A549 (cell line): ENCODE results near the gene BEAN1. TPM values are rescaled to one million over a fixed set of nuclear protein-coding genes. Genes with fewer than 3 reads are reported as not detected.

Source experiments
- ATAC-seq, 2 experiments: fragments of 200-7000 bp in 1 of 2; fragments of >200 bp in 1 of 2; cut with Nextera tagmentation in 1 of 2; cut with Tn5 transposase in 1 of 2; 3 replicates each; pipeline versions ENCODE4 v1.8.0 to v1.9.1; 2018 to 2020; ENCODE audit warnings: mild to moderate bottlenecking in 1 of 2, moderate library complexity in 1 of 2
- CTCF ChIA-PET: fragments of 300-600 bp; sonication (Branson Sonifier 250); formaldehyde crosslinking; extraction: SDS; loops from one replicate; lab custom pipeline; 2021; ENCODE audit warnings: antibody characterized with exemption, inconsistent platforms; lab: Yijun Ruan, JAX
- POLR2A ChIA-PET: fragments of 350-600 bp; formaldehyde crosslinking; extraction: SDS; loops from one replicate; lab custom pipeline; 2021; ENCODE audit warnings: antibody characterized with exemption, inconsistent platforms; lab: Yijun Ruan, JAX
- DNase-seq, 2 experiments: peaks; one replicate each; pipeline versions ENCODE4 v3.0.0 to v3.0.0-alpha.2; 2011 to 2016; ENCODE audit warnings: low read depth in 1 of 2, low spot score in 1 of 2
- FAIRE-seq: peaks from 2 replicates; lab custom pipeline; 2011; peaks lifted over from hg19 to GRCh38; lab: Jason Lieb, UNC
- H3K27ac ChIP-seq, 2 experiments: fragments of >200 bp; sonication (Bioruptor Twin); formaldehyde crosslinking; 3 replicates each; pipeline ENCODE4 v1.5.1; 2016 to 2017
- H3K4me1 ChIP-seq: fragments of >200 bp; sonication (Bioruptor Twin); formaldehyde crosslinking; 3 replicates; pipeline ENCODE4 v1.6.1; 2016
- H3K4me2 ChIP-seq: fragments of >200 bp; sonication (Bioruptor Twin); formaldehyde crosslinking; 3 replicates; pipeline ENCODE4 v1.6.1; 2016
- H3K4me3 ChIP-seq: fragments of >200 bp; sonication (Bioruptor Twin); formaldehyde crosslinking; 3 replicates; pipeline ENCODE4 v1.5.1; 2016
- H3K9me3 ChIP-seq: fragments of >200 bp; sonication (Bioruptor Twin); formaldehyde crosslinking; 3 replicates; pipeline ENCODE4 v1.6.1; 2016
- BHLHE40 ChIP-seq: IDR thresholded peaks from 2 replicates; pipeline ENCODE4 v1.6.1; 2012; ENCODE audit warnings: low read depth, low read length, inconsistent platforms
- EHMT2 ChIP-seq: fragments of 200-600 bp; sonication (generic); IDR thresholded peaks from 2 replicates; pipeline ENCODE4 v1.6.1; 2016; ENCODE audit warnings: antibody characterized with exemption, low read depth, mild to moderate bottlenecking, moderate library complexity
- GATA3 ChIP-seq: IDR thresholded peaks from 2 replicates; pipeline ENCODE4 v1.6.1; 2012; ENCODE audit warnings: borderline replicate concordance
- HOXB13 ChIP-seq: fragments of 250-450 bp; sonication (Bioruptor Pico); IDR thresholded peaks from 2 replicates; pipeline ENCODE4 v1.5.0; 2020; ENCODE audit warnings: low read depth, mild to moderate bottlenecking, moderate library complexity
- JUN ChIP-seq, 2 experiments: fragments of >200 bp; sonication (Bioruptor Twin); formaldehyde crosslinking; IDR thresholded peaks; 2 replicates in 1 of 2; 3 replicates in 1 of 2; pipeline ENCODE4 v1.6.1; 2016 to 2017
- JUNB ChIP-seq: fragments of >200 bp; sonication (Bioruptor Twin); formaldehyde crosslinking; IDR thresholded peaks from 2 replicates; pipeline ENCODE4 v1.6.1; 2016
- KDM5A ChIP-seq: fragments of 200-600 bp; sonication (generic); IDR thresholded peaks from 2 replicates; pipeline ENCODE4 v1.6.1; 2016; ENCODE audit warnings: antibody characterized with exemption, mild to moderate bottlenecking
- MAFK ChIP-seq: fragments of 450-650 bp; IDR thresholded peaks from 2 replicates; pipeline ENCODE4 v1.6.1; 2014; ENCODE audit not compliant: partially characterized antibody
- MAZ ChIP-seq: fragments of 150-350 bp; IDR thresholded peaks from 2 replicates; pipeline ENCODE4 v1.6.1; 2014; ENCODE audit warnings: antibody characterized with exemption, low read depth, low read length, borderline replicate concordance
- NPAS2 ChIP-seq: fragments of 250-450 bp; sonication (Bioruptor Pico); IDR thresholded peaks from 2 replicates; pipeline ENCODE4 v1.8.0; 2022; ENCODE audit warnings: mild to moderate bottlenecking, moderate library complexity, borderline replicate concordance
- RCOR1 ChIP-seq: fragments of 150-350 bp; IDR thresholded peaks from 2 replicates; pipeline ENCODE4 v1.6.1; 2014; ENCODE audit warnings: antibody characterized with exemption, low read length, low read depth
- REST ChIP-seq: fragments of 200-600 bp; sonication (generic); IDR thresholded peaks from 2 replicates; pipeline ENCODE4 v1.6.1; 2016; ENCODE audit warnings: antibody characterized with exemption, mild to moderate bottlenecking, moderate library complexity
- SMC3 ChIP-seq: fragments of >200 bp; sonication (Bioruptor Twin); formaldehyde crosslinking; IDR thresholded peaks from 3 replicates; pipeline ENCODE4 v1.6.1; 2018; ENCODE audit warnings: inconsistent platforms
- SREBF2 ChIP-seq: fragments of 450-650 bp; IDR thresholded peaks from 2 replicates; pipeline ENCODE4 v1.6.1; 2014; ENCODE audit warnings: mild to moderate bottlenecking, moderate library complexity
- ZC3H11A ChIP-seq: fragments of 450-650 bp; IDR thresholded peaks from 2 replicates; pipeline ENCODE4 v1.6.1; 2014; ENCODE audit warnings: antibody characterized with exemption, mild to moderate bottlenecking
- ZFP36 ChIP-seq: fragments of 450-650 bp; IDR thresholded peaks from 2 replicates; pipeline ENCODE4 v1.6.1; 2014; ENCODE audit warnings: borderline replicate concordance; ENCODE audit not compliant: partially characterized antibody
- ZNF302 ChIP-seq: fragments of 250-450 bp; sonication (Bioruptor Pico); IDR thresholded peaks from 2 replicates; pipeline ENCODE4 v1.9.0; 2021; ENCODE audit warnings: inconsistent platforms, mild to moderate bottlenecking, moderate library complexity
- ZSCAN20 ChIP-seq: fragments of 250-450 bp; sonication (Bioruptor Pico); IDR thresholded peaks from 2 replicates; pipeline ENCODE4 v1.8.0; 2022; ENCODE audit warnings: mild to moderate bottlenecking, moderate library complexity
- WGBS: methylation state at CpG from one replicate; pipeline ENCODE4 v1.1.6; 2017; ENCODE audit errors: missing lambda C conversion rate; 5-methylcytosine and 5-hydroxymethylcytosine counted together
- polyA plus RNA-seq, 4 experiments: library from polyadenylated mRNA; depleted of rRNA in 3 of 4; stranded (reverse); fragments of >200 nt; fragmentation: RNase III in 1 of 4; extraction: RNeasy Plus Mini Kit Qiagen cat#74134 plus additional on column Dnase treatment in 1 of 4; gene quantifications; 2 replicates in 3 of 4; 3 replicates in 1 of 4; pipeline ENCODE4 v1.2.3, GENCODE V29; 2011 to 2017
- TF ChIP-seq, protein P1 (sequence below): IDR thresholded peaks from 2 replicates; pipeline ENCODE4 v1.6.1; 2012
- TF ChIP-seq, protein P2 (sequence below): fragments of >200 bp; sonication (Bioruptor Twin); formaldehyde crosslinking; IDR thresholded peaks from 2 replicates; pipeline ENCODE4 v1.6.1; 2016
- TF ChIP-seq, protein P3 (sequence below): fragments of 150-350 bp; IDR thresholded peaks from 2 replicates; pipeline ENCODE4 v1.6.1; 2014; ENCODE audit warnings: low read depth, mild to moderate bottlenecking, low read length
- TF ChIP-seq, protein P4 (sequence below): IDR thresholded peaks from 2 replicates; pipeline ENCODE4 v1.6.1; 2012
- TF ChIP-seq, protein P5 (sequence below): fragments of 250-450 bp; sonication (Bioruptor Pico); IDR thresholded peaks from 2 replicates; pipeline ENCODE4 v1.5.0; 2021; ENCODE audit warnings: mild to moderate bottlenecking, moderate library complexity, borderline replicate concordance

BEAN1 gene
- polyA plus RNA-seq, 2 of the 4 experiments (the other 2 are of a cell fraction), result 0.98 to 1.7 TPM

DNA sequence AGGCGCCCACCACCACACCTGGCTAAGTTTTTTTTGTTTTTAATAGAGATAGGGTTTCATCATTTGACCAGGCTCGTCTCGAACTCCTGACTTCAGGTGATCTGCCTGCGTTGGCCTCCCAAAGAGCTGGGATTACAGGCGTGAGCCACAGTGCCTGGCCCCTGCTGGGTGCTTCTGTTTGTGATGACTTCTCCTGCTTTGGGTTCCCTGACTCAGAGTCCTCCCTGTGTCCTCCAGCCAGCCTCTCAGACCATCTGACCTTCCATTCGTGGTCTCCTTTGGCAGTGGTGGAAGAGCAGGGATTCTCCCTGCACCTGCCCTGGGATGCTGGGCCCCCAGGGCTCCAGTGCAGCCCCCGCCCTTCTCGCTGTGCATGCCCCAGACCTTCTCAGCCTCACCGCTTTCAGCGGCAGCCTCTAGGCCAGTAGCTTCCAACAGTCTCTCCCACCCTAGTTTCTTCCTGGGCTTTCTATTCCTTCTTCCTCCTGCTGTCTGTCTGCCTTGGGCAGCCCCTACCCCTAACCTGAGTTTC lies 13.2 kb downstream of the BEAN1 start:
- WGBS, result 73% methylated on average over 10 of the region's 10 CpGs
- DNase-seq (no peak), ATAC-seq (no peak), FAIRE-seq (no peak)
- Histone ChIP-seq H3K4me1 (no peaks in the 10 kb centered on the region), H3K27ac (no peak overlapping the region), H3K4me2 (no peak overlapping the region), H3K9me3 (no peaks in the 10 kb centered on the region), H3K4me3 (no peak overlapping the region)
- no peak for TF ChIP-seq MAFK
- TF ChIP-seq, protein P1, sequence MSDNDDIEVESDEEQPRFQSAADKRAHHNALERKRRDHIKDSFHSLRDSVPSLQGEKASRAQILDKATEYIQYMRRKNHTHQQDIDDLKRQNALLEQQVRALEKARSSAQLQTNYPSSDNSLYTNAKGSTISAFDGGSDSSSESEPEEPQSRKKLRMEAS, result no peak
- TF ChIP-seq GATA3, result no peak
- TF ChIP-seq ZC3H11A, result no peak
- TF ChIP-seq SMC3, result no peak
- TF ChIP-seq, protein P2, sequence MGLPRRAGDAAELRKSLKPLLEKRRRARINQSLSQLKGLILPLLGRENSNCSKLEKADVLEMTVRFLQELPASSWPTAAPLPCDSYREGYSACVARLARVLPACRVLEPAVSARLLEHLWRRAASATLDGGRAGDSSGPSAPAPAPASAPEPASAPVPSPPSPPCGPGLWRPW, result no peak
- TF ChIP-seq ZNF302 (CRISPR knock-in tag), result no peak
- POLR2A ChIA-PET, result no interaction called here
- CTCF ChIA-PET, result interaction anchor here (1.0 to 1.7 kb wide), 6 partner anchors 12 to 48 kb away, joined by 3 to 4 read pairs (median 4); no protein-coding TSS in a partner anchor

DNA sequence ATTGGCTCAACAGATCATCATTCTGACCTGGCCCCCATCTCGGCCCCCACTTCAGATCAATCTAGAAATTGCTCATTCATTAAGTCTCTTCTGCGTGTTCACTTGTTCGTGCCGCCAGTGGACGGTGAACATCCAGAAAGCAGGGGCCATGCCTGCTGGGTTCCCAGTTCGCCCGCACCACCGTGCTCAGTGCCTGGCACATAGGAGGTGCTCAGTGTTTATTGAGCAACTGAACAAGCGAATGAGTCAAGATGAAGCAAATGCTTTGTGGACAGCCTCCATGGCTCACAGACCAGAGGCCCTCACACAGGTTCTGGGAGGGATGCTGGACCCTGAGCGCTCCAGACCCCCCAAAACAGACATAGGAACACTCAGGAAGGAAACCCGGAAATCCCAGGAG lies 13.9 kb downstream of the BEAN1 start:
- ATAC-seq (no peak), FAIRE-seq (no peak), DNase-seq (no peak)
- WGBS, result 69% methylated on average over 11 of the region's 11 CpGs
- Histone ChIP-seq H3K9me3 (no peaks in the 10 kb centered on the region), H3K4me1 (no peaks in the 10 kb centered on the region), H3K27ac (no peak overlapping the region), H3K4me3 (no peak overlapping the region), H3K4me2 (no peak overlapping the region)
- ChIA-PET CTCF (interaction anchor here (1.0 to 4.4 kb wide), 7 partner anchors 15 to 130 kb away, joined by 3 to 24 read pairs (median 3); no protein-coding TSS in a partner anchor), POLR2A (no interaction called here)
- TF ChIP-seq JUNB (no peak), EHMT2 (no peak), BHLHE40 (no peak), NPAS2 (CRISPR knock-in tag) (no peak), ZSCAN20 (CRISPR knock-in tag) (no peak), MAFK (no peak), SREBF2 (no peak), JUN (IDR thresholded peaks at IDR 0.05) (no peak), HOXB13 (no peak), MAZ (no peak), KDM5A (no peak), REST (no peak), ZFP36 (no peak), RCOR1 (no peak), SMC3 (no peak)
- TF ChIP-seq, protein P3, sequence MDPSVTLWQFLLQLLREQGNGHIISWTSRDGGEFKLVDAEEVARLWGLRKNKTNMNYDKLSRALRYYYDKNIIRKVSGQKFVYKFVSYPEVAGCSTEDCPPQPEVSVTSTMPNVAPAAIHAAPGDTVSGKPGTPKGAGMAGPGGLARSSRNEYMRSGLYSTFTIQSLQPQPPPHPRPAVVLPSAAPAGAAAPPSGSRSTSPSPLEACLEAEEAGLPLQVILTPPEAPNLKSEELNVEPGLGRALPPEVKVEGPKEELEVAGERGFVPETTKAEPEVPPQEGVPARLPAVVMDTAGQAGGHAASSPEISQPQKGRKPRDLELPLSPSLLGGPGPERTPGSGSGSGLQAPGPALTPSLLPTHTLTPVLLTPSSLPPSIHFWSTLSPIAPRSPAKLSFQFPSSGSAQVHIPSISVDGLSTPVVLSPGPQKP, result no peak
- TF ChIP-seq, protein P2, result no peak
- TF ChIP-seq, protein P4, sequence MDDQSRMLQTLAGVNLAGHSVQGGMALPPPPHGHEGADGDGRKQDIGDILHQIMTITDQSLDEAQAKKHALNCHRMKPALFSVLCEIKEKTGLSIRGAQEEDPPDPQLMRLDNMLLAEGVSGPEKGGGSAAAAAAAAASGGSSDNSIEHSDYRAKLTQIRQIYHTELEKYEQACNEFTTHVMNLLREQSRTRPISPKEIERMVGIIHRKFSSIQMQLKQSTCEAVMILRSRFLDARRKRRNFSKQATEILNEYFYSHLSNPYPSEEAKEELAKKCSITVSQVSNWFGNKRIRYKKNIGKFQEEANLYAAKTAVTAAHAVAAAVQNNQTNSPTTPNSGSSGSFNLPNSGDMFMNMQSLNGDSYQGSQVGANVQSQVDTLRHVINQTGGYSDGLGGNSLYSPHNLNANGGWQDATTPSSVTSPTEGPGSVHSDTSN, result no peak
- TF ChIP-seq, protein P5, sequence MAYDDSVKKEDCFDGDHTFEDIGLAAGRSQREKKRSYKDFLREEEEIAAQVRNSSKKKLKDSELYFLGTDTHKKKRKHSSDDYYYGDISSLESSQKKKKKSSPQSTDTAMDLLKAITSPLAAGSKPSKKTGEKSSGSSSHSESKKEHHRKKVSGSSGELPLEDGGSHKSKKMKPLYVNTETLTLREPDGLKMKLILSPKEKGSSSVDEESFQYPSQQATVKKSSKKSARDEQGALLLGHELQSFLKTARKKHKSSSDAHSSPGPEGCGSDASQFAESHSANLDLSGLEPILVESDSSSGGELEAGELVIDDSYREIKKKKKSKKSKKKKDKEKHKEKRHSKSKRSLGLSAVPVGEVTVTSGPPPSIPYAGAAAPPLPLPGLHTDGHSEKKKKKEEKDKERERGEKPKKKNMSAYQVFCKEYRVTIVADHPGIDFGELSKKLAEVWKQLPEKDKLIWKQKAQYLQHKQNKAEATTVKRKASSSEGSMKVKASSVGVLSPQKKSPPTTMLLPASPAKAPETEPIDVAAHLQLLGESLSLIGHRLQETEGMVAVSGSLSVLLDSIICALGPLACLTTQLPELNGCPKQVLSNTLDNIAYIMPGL (CRISPR knock-in tag), result no peak
